Measurements from ENCODE around the gene ZNF521.

- TF ChIP-seq ZNF274 (IDR thresholded peaks at IDR 0.05; ENCODE audit: low read depth, low read length) (no peak), SUZ12 (IDR thresholded peaks at IDR 0.05; ENCODE audit: extremely low read depth, insufficient read depth, insufficient read length) (no peak)
Observed at GRCh38 chr18:25190472-25190871, 161.5 kb downstream of the ZNF521 start.
